HUES64 (cell line): Measurements from ENCODE around the gene KCNQ1.
"Not testable (repeated sequence)": the region's sequence is repeated elsewhere in the genome, so short reads cannot be mapped to it uniquely, and the experiment has no call there.

Experiments used
- H3K27ac ChIP-seq: 2 replicates; pipeline ENCODE4 v1.7.0; 2013; ENCODE audit warnings: low read depth, low read length, inconsistent platforms
- H3K27me3 ChIP-seq: 2 replicates; pipeline ENCODE4 v1.6.1; 2013; ENCODE audit warnings: mild to moderate bottlenecking, low read length; ENCODE audit not compliant: insufficient read depth
- H3K36me3 ChIP-seq: 2 replicates; pipeline ENCODE4 v1.6.1; 2013; ENCODE audit warnings: mild to moderate bottlenecking, low read length; ENCODE audit not compliant: insufficient read depth
- H3K4me1 ChIP-seq: 2 replicates; pipeline ENCODE4 v1.6.1; 2013; ENCODE audit warnings: mild to moderate bottlenecking, low read length, moderate library complexity; ENCODE audit not compliant: insufficient read depth
- H3K4me3 ChIP-seq: 2 replicates; pipeline ENCODE4 v1.5.1; 2013; ENCODE audit warnings: mild to moderate bottlenecking, low read length, moderate library complexity
- H3K9ac ChIP-seq: 2 replicates; pipeline ENCODE4 v1.6.1; 2013; ENCODE audit warnings: mild to moderate bottlenecking, low read depth, low read length
- H3K9me3 ChIP-seq: 2 replicates; pipeline ENCODE4 v1.6.1; 2013; ENCODE audit warnings: low read depth, low read length; ENCODE audit not compliant: insufficient read depth
- WGBS: fragments of 150-250, 120-280 bp; methylation state at CpG from one replicate; pipeline ENCODE4 v1.1.7; 2013; ENCODE audit warnings: missing lambda C conversion rate; 5-methylcytosine and 5-hydroxymethylcytosine counted together

KCNQ1 gene

GRCh38 chr11:2482745-2483144, 37.9 kb downstream of the KCNQ1 start:
- no peaks in the 10 kb centered on the region for H3K4me1 ChIP-seq
- H3K4me3 ChIP-seq: no peak overlapping the region
- peaks cover 20% of the 10 kb centered on the region for H3K9me3 ChIP-seq
- WGBS: 78% methylated on average over 5 of the region's 5 CpGs
- H3K27me3 ChIP-seq: peaks cover 44% of the 10 kb centered on the region
- no peak overlapping the region for H3K27ac ChIP-seq
- H3K9ac ChIP-seq: no peak overlapping the region
- no peaks in the 10 kb centered on the region for H3K36me3 ChIP-seq

- Histone ChIP-seq H3K4me3 (no peak overlapping the region), H3K27me3 (peaks cover 43% of the 10 kb centered on the region)
- WGBS: 81% methylated on average over 14 of the region's 14 CpGs
Measured at GRCh38 chr11:2483426-2483825, 38.6 kb downstream of the KCNQ1 start.

GRCh38 chr11:2484576-2485125, 39.8 kb downstream of the KCNQ1 start:
- no peak overlapping the region for H3K9ac ChIP-seq
- H3K4me1 ChIP-seq: no peaks in the 10 kb centered on the region
- H3K27ac ChIP-seq: no peak overlapping the region
- H3K4me3 ChIP-seq: no peak overlapping the region
- no peaks in the 10 kb centered on the region for H3K36me3 ChIP-seq
- peaks cover 51% of the 10 kb centered on the region for H3K27me3 ChIP-seq
- peaks cover 26% of the 10 kb centered on the region for H3K9me3 ChIP-seq
- 94% methylated on average over 16 of the region's 16 CpGs for WGBS

More at GRCh38 chr11:2483426-2483825, 38.6 kb downstream of the KCNQ1 start:
- peaks cover 27% of the 10 kb centered on the region for H3K9me3 ChIP-seq
- H3K9ac ChIP-seq: no peak overlapping the region
- H3K27ac ChIP-seq: no peak overlapping the region
- H3K4me1 ChIP-seq: no peaks in the 10 kb centered on the region
- H3K36me3 ChIP-seq: no peaks in the 10 kb centered on the region

GRCh38 chr11:2488004-2488403, 43.2 kb downstream of the KCNQ1 start:
- no peaks in the 10 kb centered on the region for H3K4me1 ChIP-seq
- no peak overlapping the region for H3K9ac ChIP-seq
- no peak overlapping the region for H3K4me3 ChIP-seq
- peaks cover 57% of the 10 kb centered on the region for H3K27me3 ChIP-seq
- H3K9me3 ChIP-seq: peaks cover 19% of the 10 kb centered on the region
- no peaks in the 10 kb centered on the region for H3K36me3 ChIP-seq
- H3K27ac ChIP-seq: no peak overlapping the region

GRCh38 chr11:2489083-2489482, 44.3 kb downstream of the KCNQ1 start:
- 28% methylated on average over 2 of the region's 2 CpGs for WGBS
- H3K27ac ChIP-seq: no peak overlapping the region
- H3K9me3 ChIP-seq: peaks cover 19% of the 10 kb centered on the region
- no peaks in the 10 kb centered on the region for H3K4me1 ChIP-seq
- H3K36me3 ChIP-seq: no peaks in the 10 kb centered on the region
- no peak overlapping the region for H3K9ac ChIP-seq
- H3K4me3 ChIP-seq: no peak overlapping the region
- H3K27me3 ChIP-seq: peaks cover 51% of the 10 kb centered on the region

GRCh38 chr11:2497951-2498350, 53.1 kb downstream of the KCNQ1 start:
- not testable (repeated sequence) for H3K9ac ChIP-seq, H3K4me3 ChIP-seq, H3K4me1 ChIP-seq, H3K36me3 ChIP-seq, H3K27ac ChIP-seq, H3K9me3 ChIP-seq
- WGBS: 90% methylated on average over 1 of the region's 1 CpG
- H3K27me3 ChIP-seq: peaks cover 39% of the 10 kb centered on the region

GRCh38 chr11:2498750-2499149, 53.9 kb downstream of the KCNQ1 start:
- Histone ChIP-seq H3K9ac (no peak overlapping the region), H3K9me3 (peaks cover 7% of the 10 kb centered on the region; the same call in 1 of the 2 replicates), H3K36me3 (no peaks in the 10 kb centered on the region), H3K4me1 (no peaks in the 10 kb centered on the region), H3K4me3 (no peak overlapping the region), H3K27me3 (peaks cover 36% of the 10 kb centered on the region), H3K27ac (no peak overlapping the region)
- 83% methylated on average over 7 of the region's 7 CpGs for WGBS

GRCh38 chr11:2507212-2507901, 62.5 kb downstream of the KCNQ1 start:
- peaks cover 67% of the 10 kb centered on the region for H3K27me3 ChIP-seq
- 90% methylated on average over 13 of the region's 13 CpGs for WGBS

GRCh38 chr11:2507945-2508749, 63.3 kb downstream of the KCNQ1 start:
- Histone ChIP-seq H3K9me3 (no peaks in the 10 kb centered on the region), H3K4me3 (no peak overlapping the region), H3K9ac (no peak overlapping the region), H3K27ac (no peak overlapping the region), H3K4me1 (no peaks in the 10 kb centered on the region), H3K36me3 (no peaks in the 10 kb centered on the region), H3K27me3 (peaks cover 69% of the 10 kb centered on the region)
- WGBS: 90% methylated on average over 12 of the region's 12 CpGs

More at GRCh38 chr11:2507212-2507901, 62.5 kb downstream of the KCNQ1 start:
- Histone ChIP-seq H3K4me1 (no peaks in the 10 kb centered on the region), H3K9me3 (no peaks in the 10 kb centered on the region), H3K9ac (no peak overlapping the region), H3K4me3 (no peak overlapping the region), H3K27ac (no peak overlapping the region), H3K36me3 (no peaks in the 10 kb centered on the region)

- 68% methylated on average over 2 of the region's 2 CpGs for WGBS
- Histone ChIP-seq H3K27ac (no peak overlapping the region), H3K27me3 (peaks cover 67% of the 10 kb centered on the region), H3K9ac (no peak overlapping the region), H3K36me3 (no peaks in the 10 kb centered on the region), H3K9me3 (no peaks in the 10 kb centered on the region), H3K4me1 (no peaks in the 10 kb centered on the region), H3K4me3 (no peak overlapping the region)
Measured at GRCh38 chr11:2508793-2509192, 64.0 kb downstream of the KCNQ1 start.

- Histone ChIP-seq H3K27me3 (peaks cover 61% of the 10 kb centered on the region), H3K9ac (no peak overlapping the region), H3K9me3 (no peaks in the 10 kb centered on the region), H3K4me3 (no peak overlapping the region), H3K27ac (no peak overlapping the region), H3K36me3 (no peaks in the 10 kb centered on the region), H3K4me1 (no peaks in the 10 kb centered on the region)
- WGBS: 89% methylated on average over 16 of the region's 16 CpGs
Measured at GRCh38 chr11:2509481-2510001, 64.7 kb downstream of the KCNQ1 start.
